PC-9 (cell line): Measurements from ENCODE around the gene TRIO.

Experiments used
- EZH2 ChIP-seq: fragments of 200-600 bp; sonication (generic); IDR thresholded peaks from 2 replicates; pipeline ENCODE4 v1.8.0; 2017; ENCODE audit warnings: antibody characterized with exemption, low read depth
- TF ChIP-seq, protein P1 (sequence below): fragments of 200-600 bp; sonication (generic); conservative IDR thresholded peaks from 2 replicates; pipeline ENCODE4 v1.6.1; 2017; ENCODE audit warnings: mixed run types, antibody characterized with exemption, mild to moderate bottlenecking, moderate library complexity

DNA sequence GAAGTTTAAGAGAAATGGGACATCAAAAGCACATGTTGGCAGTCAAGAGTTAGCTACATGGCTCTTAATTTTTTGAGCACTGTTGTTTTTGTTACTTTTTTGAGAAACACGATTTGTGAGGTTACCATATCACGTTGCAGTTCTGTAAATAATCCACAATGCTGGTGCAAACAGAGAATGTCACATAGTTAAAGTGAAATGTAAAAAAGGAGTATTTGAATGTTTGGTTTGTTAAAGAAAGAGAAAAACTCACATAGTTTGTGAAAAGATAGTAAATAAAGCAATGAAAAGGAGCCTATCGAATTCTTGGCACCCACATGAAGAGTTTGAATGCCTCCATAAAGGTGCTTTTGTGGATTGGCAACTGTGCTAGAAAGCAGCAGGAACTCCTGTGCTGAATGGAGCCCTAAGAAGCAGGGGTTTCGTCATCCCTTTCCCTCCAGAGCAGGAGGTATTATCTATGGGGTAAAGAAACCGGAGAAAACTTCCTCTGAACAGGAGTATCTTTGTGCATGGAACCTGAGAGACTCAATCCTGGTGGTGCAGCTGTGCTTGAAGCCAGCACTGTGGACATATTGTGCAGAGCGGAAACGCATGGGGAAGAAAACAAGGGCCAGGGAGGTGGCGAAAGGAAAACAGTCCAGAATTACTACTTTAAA lies 289.9 kb downstream of the TRIO start:
- TF ChIP-seq, protein P1, sequence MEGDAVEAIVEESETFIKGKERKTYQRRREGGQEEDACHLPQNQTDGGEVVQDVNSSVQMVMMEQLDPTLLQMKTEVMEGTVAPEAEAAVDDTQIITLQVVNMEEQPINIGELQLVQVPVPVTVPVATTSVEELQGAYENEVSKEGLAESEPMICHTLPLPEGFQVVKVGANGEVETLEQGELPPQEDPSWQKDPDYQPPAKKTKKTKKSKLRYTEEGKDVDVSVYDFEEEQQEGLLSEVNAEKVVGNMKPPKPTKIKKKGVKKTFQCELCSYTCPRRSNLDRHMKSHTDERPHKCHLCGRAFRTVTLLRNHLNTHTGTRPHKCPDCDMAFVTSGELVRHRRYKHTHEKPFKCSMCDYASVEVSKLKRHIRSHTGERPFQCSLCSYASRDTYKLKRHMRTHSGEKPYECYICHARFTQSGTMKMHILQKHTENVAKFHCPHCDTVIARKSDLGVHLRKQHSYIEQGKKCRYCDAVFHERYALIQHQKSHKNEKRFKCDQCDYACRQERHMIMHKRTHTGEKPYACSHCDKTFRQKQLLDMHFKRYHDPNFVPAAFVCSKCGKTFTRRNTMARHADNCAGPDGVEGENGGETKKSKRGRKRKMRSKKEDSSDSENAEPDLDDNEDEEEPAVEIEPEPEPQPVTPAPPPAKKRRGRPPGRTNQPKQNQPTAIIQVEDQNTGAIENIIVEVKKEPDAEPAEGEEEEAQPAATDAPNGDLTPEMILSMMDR = no peak
- no peak for TF ChIP-seq EZH2
